ENCODE measurements around the gene WNK2. TPM values are rescaled to one million over a fixed set of nuclear protein-coding genes. Genes with fewer than 3 reads are reported as not detected.

The WNK2 gene
- total RNA-seq, 2 donors from 2014 or later = not detected

DNA sequence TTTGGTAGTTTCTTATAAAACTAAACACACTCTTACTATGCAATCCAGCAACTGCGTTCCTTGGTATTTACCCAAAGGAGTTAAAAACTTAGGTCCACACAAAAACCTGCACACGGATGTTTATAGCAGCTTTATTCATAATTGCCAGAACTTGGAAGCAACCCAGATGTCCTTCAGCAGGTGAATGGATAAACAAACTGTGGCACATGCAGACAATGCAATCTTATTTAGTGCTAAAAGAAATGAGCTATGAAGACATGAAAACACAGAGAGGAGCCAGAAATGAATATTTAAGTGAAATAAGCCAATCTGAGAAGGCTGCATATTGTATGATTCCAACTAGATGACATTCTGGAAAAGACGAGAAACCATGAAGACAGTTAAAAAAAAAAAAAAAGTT is 10.7 kb downstream of the WNK2 start:
- no peaks in the 10 kb centered on the region for H3K9me3 Mint-ChIP-seq
- no peak for ATAC-seq
- H3K4me3 Mint-ChIP-seq = no peak overlapping the region
- DNase-seq (ENCODE audit: low spot score) = no peak
- H3K4me1 Mint-ChIP-seq (ENCODE audit: low read depth in 2 of 2) = no peaks in the 10 kb centered on the region
- no peaks in the 10 kb centered on the region for H3K36me3 Mint-ChIP-seq
- no peak overlapping the region for H3K27ac Mint-ChIP-seq
- peaks cover 0 to 10% of the 10 kb centered on the region in 2 donors for H3K27me3 Mint-ChIP-seq

DNA sequence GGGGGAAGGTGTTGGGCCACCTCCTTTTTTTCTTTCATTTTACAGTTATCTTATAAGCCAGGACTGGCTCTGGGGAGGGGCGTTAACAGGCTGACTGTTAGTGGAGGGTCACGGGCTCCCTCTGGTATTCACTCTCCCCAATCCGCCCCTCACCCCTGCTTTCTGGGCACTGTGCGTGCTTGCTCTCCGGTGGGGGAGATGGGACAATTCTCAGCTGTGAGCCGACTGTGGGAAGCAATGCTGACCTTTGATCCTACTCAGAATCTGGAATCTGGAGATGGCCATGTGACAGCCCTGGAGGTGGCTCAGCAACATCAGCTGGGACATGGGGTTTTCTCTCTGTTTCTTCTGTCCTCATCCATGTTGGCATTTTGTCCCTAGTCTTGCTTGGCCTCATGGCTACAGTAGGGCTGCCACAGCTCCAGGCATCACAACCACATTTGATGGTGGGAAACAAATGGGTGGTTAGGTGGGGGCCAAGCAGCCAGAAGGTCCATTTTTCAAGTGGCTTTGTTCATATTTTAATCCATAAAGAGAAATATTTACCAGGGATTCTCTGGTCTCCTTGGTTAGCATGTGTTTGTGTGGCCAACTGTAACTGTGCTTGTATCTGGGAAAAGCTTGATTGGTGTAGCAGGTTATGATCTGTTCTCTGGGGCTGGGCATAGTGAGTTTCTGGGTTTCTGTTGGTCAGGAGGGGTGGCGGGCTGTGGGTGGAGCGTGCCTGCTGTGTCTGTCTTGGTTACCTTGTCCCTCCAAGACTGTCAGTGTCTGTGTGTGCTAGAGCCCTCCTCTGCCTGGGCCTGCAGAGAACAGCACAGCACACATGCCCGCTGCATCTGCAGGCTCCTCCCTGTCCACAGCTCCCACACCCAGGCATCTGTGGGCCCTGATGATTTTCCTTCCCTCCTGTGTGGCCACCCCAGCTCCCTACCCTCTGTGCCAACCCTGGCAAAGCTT is 12.4 kb downstream of the WNK2 start:
- no peak overlapping the region for H3K27ac Mint-ChIP-seq
- ATAC-seq (peak in 1 of 2 donors; percentile 17), DNase-seq (ENCODE audit: low spot score) (no peak)
- H3K4me3 Mint-ChIP-seq = no peak overlapping the region
- H3K27me3 Mint-ChIP-seq = peaks cover 0 to 9% of the 10 kb centered on the region in 2 donors
- no peaks in the 10 kb centered on the region for H3K9me3 Mint-ChIP-seq
- H3K4me1 Mint-ChIP-seq (ENCODE audit: low read depth in 2 of 2) = no peaks in the 10 kb centered on the region
- H3K36me3 Mint-ChIP-seq = no peaks in the 10 kb centered on the region

DNA sequence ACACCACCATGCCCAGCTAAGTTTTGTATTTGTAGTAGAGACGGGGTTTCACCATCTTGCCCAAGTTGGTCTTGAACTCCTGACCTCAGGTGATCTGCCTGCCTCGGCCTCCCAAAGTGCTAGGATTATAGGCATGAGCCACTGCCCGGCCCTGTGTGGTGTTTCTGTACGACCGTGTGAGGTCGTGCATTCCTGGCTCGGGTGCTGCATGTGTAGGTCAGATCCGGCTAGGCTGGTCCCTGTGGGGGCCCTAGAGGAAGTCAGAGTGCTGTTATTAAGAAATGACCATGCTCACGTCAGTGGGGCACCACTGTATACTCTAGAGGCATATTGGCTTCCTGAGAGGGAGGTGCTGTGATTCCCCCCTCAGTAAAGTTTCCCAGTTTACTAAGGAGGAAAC is 13.7 kb downstream of the WNK2 start:
- no peak overlapping the region for H3K4me3 Mint-ChIP-seq
- H3K4me1 Mint-ChIP-seq (ENCODE audit: low read depth in 2 of 2) = no peaks in the 10 kb centered on the region
- no peaks in the 10 kb centered on the region for H3K36me3 Mint-ChIP-seq
- H3K27ac Mint-ChIP-seq = no peak overlapping the region
- H3K27me3 Mint-ChIP-seq = peaks cover 0 to 7% of the 10 kb centered on the region in 2 donors
- DNase-seq (ENCODE audit: low spot score) = no peak
- no peaks in the 10 kb centered on the region for H3K9me3 Mint-ChIP-seq
- no peak for ATAC-seq

DNA sequence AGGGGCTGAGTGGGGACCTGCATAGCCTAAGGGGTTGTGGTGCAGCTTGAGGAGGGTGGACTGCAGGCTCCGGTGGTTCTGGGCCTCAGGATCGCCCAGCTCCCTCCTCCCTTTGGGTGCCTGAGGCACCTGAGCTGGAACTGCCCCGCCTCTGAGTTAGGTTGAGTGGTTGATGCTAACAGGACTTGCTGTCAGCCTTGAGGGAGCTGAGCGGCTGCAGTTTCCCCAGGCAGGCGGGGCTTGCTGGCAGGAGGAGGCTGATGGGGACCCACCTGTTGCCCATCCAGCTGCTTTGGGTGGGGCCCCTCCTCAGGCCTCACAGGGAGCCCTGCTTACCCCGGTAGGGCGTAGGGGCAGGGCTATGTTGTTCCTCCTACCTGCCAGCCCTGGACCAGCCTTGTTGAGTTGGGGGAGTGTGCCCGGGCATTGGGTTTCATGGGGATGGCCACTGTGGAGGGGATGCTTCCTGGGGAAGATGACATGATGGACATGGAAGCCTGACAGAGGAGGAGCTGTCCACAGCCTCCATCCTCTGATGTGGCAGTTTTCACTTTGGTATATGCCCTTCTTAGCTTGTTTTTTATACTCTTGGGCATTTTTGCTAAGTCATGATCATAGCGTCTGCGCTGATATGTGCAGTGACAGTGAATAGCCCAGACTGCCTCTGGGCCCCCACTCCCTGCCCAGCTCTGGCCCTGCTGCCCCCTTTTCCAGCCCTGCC is 14.3 kb downstream of the WNK2 start:
- peaks cover 0 to 7% of the 10 kb centered on the region in 2 donors for H3K27me3 Mint-ChIP-seq
- no peak overlapping the region for H3K27ac Mint-ChIP-seq
- ATAC-seq (no peak), DNase-seq (ENCODE audit: low spot score) (no peak)
- H3K36me3 Mint-ChIP-seq = no peaks in the 10 kb centered on the region
- H3K4me1 Mint-ChIP-seq (ENCODE audit: low read depth in 2 of 2) = no peaks in the 10 kb centered on the region
- H3K4me3 Mint-ChIP-seq = no peak overlapping the region
- H3K9me3 Mint-ChIP-seq = no peaks in the 10 kb centered on the region

DNA sequence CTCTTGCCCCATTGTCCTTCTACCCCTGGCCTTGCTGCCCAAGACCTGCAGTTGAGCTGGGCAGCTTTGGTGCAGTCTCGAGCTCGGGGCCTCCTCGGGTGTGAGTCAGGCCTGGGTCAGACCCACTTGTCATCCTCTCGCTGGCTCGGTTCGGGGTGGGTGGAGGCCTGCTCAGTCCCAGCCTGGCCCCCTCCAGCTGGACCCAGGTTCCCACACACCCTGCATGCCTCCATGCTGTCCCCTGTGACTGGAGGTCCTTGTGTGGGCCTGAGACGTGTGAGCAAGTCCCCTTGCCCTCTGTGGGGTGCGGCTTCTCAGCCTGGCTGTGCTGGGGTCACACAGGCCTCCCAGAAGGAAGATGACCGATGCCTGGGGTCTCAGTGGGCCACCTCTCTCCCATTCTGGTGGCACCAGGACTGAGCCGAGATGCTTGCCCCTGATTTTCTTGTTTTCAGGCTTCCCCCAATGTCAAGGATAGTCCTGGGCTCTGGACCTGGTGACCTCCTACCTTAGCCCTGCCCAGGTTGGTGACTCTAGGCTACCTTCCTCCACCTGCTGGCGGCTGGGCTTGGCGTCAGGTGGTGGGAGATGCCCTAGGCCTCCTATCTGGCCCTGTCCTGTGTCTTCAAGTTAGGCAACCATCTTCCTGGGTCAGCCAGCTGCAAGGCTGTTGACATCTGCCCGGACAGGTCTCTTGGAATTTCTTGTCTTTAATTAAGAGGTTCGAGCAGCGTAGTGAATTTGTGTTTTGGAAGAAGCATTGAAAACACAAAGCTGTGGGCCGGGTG is 15.1 kb downstream of the WNK2 start:
- H3K27me3 Mint-ChIP-seq = peaks cover 0 to 10% of the 10 kb centered on the region in 2 donors
- no peaks in the 10 kb centered on the region for H3K9me3 Mint-ChIP-seq
- no peak overlapping the region for H3K4me3 Mint-ChIP-seq
- no peaks in the 10 kb centered on the region for H3K36me3 Mint-ChIP-seq
- no peak overlapping the region for H3K27ac Mint-ChIP-seq
- ATAC-seq (no peak), DNase-seq (ENCODE audit: low spot score) (no peak)
- peaks cover 2 to 5% of the 10 kb centered on the region in 2 donors for H3K4me1 Mint-ChIP-seq (ENCODE audit: low read depth in 2 of 2)

DNA sequence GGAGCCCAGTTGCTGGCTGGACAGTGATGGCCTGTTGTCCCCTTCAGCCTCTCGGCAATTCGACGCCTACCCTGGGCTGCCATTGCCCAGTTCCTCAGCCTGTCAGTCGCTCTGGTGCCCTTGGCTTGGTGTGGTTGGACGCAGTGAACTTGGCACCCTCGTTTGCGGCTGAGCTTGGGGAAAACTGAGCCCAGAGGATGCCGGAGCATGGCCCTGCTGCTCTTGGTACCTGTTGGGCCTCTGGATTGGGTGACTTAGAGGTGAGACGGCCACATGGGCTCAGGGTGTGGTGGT is 16.5 kb downstream of the WNK2 start:
- peaks cover 0 to 14% of the 10 kb centered on the region in 2 donors for H3K27me3 Mint-ChIP-seq
- no peak for ATAC-seq
- H3K27ac Mint-ChIP-seq = no peak overlapping the region

DNA sequence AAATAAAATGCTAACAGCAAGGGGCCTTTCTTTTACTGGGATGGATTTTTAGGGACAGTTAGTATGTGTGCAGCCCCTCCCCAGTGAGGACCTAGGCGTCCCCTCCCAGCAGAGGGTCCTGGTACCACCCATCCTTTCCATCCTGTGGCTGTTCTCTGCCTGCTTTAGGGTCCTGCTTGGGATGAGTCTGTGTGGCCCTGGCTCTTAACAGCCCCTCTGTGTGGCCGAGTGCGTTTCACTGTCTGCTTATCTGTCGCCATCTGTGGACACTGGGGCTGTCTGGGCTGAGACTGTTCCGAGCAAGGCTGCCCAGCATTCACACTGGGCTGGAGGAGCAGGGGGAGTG is 17.0 kb downstream of the WNK2 start:
- DNase-seq (ENCODE audit: low spot score) = no peak

More for the DNA sequence above, 16.5 kb downstream of the WNK2 start:
- no peak for DNase-seq (ENCODE audit: low spot score)
- Mint-ChIP-seq H3K4me3 (no peak overlapping the region), H3K9me3 (no peaks in the 10 kb centered on the region), H3K4me1 (ENCODE audit: low read depth in 2 of 2) (peaks cover 13 to 15% of the 10 kb centered on the region in 2 donors), H3K36me3 (no peaks in the 10 kb centered on the region)

DNA sequence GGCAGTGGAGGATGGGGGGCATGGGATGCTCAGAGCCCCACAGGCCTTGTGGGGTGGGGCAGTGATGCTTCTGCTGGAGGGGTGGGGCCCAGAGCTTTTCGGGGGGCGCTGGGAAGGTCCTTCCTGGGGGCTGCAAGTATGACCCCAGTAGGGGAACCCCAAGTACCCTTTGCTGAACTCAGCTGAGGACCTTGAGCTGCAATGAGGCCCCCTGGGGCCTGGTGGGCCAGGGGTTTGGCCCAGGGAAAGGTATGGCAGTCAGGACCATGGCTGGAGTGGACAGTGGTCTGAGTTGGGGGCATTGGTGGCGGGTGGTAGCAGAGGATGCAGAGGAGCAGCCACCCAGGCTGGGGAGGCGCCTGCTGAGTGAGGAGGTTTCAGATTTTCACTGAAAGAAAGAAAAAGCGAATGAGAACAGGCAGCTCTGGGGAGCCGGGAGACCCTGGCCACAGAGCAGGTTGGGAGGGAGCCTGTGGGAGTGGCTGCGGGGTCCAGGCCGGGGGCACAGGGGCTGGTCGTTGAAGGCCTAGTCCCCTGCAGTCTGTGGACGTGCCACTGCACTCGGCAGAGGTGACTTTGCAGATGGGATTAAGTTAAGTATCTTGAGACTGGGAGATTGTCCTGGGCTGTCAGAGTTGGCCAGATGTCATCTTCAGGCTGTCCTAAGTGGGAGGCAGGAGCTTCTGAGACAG is 19.2 kb downstream of the WNK2 start:
- peaks cover 13 to 17% of the 10 kb centered on the region in 2 donors for H3K4me1 Mint-ChIP-seq (ENCODE audit: low read depth in 2 of 2)
- ATAC-seq (no peak), DNase-seq (ENCODE audit: low spot score) (no peak)
- H3K4me3 Mint-ChIP-seq = no peak overlapping the region
- no peaks in the 10 kb centered on the region for H3K36me3 Mint-ChIP-seq
- H3K27ac Mint-ChIP-seq = peak overlapping the region in 1 of 2 donors; percentile 17
- peaks cover 0 to 10% of the 10 kb centered on the region in 2 donors for H3K27me3 Mint-ChIP-seq
- no peaks in the 10 kb centered on the region for H3K9me3 Mint-ChIP-seq

More for the DNA sequence above, 17.0 kb downstream of the WNK2 start:
- ATAC-seq = no peak
- Mint-ChIP-seq H3K9me3 (no peaks in the 10 kb centered on the region), H3K4me1 (ENCODE audit: low read depth in 2 of 2) (peaks cover 13 to 17% of the 10 kb centered on the region in 2 donors), H3K4me3 (no peak overlapping the region), H3K36me3 (no peaks in the 10 kb centered on the region), H3K27ac (no peak overlapping the region), H3K27me3 (peaks cover 0 to 14% of the 10 kb centered on the region in 2 donors)

DNA sequence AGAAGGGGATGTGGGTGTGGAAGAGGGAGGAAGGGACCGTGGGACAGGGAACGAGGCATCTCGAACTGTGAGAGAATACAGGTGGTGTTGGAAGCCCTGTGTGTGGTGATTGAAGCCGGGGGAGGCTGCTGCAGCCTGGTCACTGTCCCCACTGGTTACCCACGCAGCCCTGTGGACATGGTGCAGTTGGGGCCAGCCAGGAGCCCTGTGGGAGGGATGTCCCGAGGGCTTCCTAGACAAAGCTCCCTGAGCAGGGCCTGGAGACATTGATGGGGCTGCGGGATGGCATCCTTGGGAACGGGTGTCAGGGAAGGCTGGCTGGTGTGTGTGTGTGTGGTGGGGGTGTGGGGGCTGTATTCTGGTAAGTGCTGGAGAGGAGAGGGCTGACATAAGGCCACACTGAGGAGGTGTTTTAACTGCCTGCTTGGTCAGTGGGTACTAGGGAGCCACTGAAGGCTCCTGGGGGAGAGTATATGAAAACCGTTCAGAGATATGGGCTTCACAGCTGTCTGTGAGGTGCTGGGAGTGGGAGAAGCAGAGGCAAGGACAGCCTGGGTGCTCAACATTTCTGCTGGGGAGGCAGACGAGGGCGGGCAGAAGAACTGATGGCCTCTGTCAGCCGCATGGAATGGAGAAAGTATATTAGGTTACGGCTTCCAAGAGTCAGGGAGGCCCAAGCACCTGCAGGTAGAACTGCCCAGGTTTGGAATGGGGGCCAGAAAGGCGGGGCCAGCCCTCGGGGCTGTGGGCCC is 20.0 kb downstream of the WNK2 start:
- Mint-ChIP-seq H3K27me3 (peaks cover 0 to 10% of the 10 kb centered on the region in 2 donors), H3K4me3 (no peak overlapping the region), H3K9me3 (peaks cover 5% of the 10 kb centered on the region), H3K36me3 (no peaks in the 10 kb centered on the region), H3K4me1 (ENCODE audit: low read depth in 2 of 2) (peaks cover 17 to 18% of the 10 kb centered on the region in 2 donors), H3K27ac (peak overlapping the region in 1 of 2 donors; percentile 17)
- no peak for ATAC-seq
- DNase-seq (ENCODE audit: low spot score) = no peak

DNA sequence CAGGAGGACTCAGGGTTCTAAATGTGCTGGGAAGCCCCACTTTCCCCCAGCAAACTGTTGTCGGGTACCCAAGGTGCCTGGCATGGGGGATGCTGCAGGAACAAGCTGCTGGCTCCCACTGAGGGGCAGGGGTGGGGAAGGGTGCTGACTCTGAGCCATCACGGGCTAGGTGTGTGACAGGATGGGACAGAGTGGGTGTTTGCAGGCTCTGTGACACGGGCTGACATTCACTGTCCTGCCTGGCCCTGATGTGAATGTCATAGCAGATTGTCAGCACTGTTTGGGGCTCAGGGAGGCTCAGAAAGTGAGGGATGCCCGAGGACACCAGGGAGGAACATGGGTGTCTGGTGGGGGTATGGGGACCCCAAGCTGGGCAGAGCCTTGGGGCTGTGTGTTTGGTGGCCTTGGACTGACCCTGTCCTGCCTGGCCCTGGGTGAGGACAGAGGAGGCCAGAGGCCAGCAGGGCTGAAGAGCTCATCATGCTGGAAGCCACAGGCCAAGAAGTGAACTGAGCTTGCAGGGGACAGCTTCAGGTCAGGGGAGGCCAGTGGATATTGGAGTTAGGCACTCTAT is 20.6 kb downstream of the WNK2 start:
- ATAC-seq (peak; percentile 4 to 10), DNase-seq (ENCODE audit: low spot score) (no peak)
- H3K4me3 Mint-ChIP-seq = no peak overlapping the region
- H3K4me1 Mint-ChIP-seq (ENCODE audit: low read depth in 2 of 2) = peaks cover 17 to 18% of the 10 kb centered on the region in 2 donors
- no peaks in the 10 kb centered on the region for H3K36me3 Mint-ChIP-seq
- H3K27ac Mint-ChIP-seq = peak overlapping the region in 1 of 2 donors; percentile 17
- peaks cover 5% of the 10 kb centered on the region for H3K9me3 Mint-ChIP-seq
- peaks cover 0 to 10% of the 10 kb centered on the region in 2 donors for H3K27me3 Mint-ChIP-seq

DNA sequence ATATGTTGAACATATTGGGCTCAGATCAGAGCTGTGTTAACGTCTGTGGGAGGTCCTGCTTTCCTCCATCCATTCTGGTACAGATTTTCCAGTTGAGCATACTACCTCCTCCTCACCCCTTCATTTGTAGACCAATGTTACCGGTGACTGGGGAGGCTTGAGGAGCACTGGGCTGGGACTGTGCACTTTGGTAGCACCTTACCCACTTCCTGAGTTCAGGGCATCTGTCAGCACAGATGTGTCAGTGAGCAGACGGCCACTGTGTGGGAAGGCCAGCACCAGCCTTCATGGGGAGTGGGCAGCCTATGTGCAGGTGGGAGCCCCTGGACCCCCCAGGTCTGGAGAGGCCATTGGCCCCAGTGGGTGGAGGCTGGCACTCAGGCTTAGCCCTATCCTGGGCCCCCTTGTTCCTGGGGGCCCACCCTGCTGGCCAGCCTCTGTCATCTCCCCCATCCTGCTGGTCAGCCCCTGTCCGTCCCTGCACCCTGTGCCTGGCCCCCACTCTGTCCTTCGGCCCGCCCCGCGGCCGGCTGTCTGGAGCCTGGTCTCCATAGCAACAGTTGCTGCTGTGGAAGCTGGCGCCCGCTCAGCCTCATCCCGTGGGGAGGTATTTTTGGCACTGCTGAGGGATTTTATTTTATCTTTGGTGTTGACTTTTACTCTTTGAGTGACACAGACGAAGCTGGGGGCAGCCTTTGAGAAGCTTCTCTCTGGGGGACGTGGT is 21.3 kb downstream of the WNK2 start:
- ATAC-seq (peak; percentile 71 to 76), DNase-seq (ENCODE audit: low spot score) (no peak)
- Mint-ChIP-seq H3K27ac (no peak overlapping the region), H3K4me1 (ENCODE audit: low read depth in 2 of 2) (peaks cover 17 to 18% of the 10 kb centered on the region in 2 donors), H3K36me3 (no peaks in the 10 kb centered on the region), H3K4me3 (no peak overlapping the region), H3K9me3 (peaks cover 5% of the 10 kb centered on the region), H3K27me3 (peaks cover 0 to 10% of the 10 kb centered on the region in 2 donors)
